HFFc6 (cell line): ENCODE data around the gene SERTAD2. TPM values are rescaled to one million over a fixed set of nuclear protein-coding genes. Genes with fewer than 3 reads are reported as not detected.
A peak's percentile ranks its signal among the peaks of the same experiment; 100 is the strongest.

Source experiments
- DNase-seq: peaks from one replicate; pipeline ENCODE4 v3.0.0-alpha.2; 2018
- H3K27ac Mint-ChIP-seq: 2 replicates; pipeline ENCODE4 v1.8.0; 2020; ENCODE audit warnings: mild to moderate bottlenecking, mixed read lengths
- H3K27me3 Mint-ChIP-seq: 2 replicates; pipeline ENCODE4 v1.8.0; 2021; ENCODE audit warnings: mild to moderate bottlenecking, moderate library complexity, mixed read lengths; ENCODE audit not compliant: insufficient read depth
- H3K36me3 Mint-ChIP-seq: 2 replicates; pipeline ENCODE4 v1.8.0; 2021; ENCODE audit warnings: low read depth, mixed read lengths
- H3K4me1 Mint-ChIP-seq: 2 replicates; pipeline ENCODE4 v1.8.0; 2020; ENCODE audit warnings: low read depth, mixed read lengths
- H3K4me3 Mint-ChIP-seq: 2 replicates; pipeline ENCODE4 v1.8.0; 2020; ENCODE audit warnings: mild to moderate bottlenecking, moderate library complexity, mixed read lengths
- H3K9me3 Mint-ChIP-seq: 2 replicates; pipeline ENCODE4 v1.8.0; 2020; ENCODE audit warnings: mild to moderate bottlenecking, mixed read lengths
- total RNA-seq, 6 experiments: library from RNA; stranded (reverse); fragmentation: NEBNext Ultra II Directional; extraction: Animal tissue kit (Norgen Biotek cat#: 25700); gene quantifications; 2 replicates in 1 of 6; 3 replicates in 5 of 6; pipeline ENCODE4 v1.2.3, GENCODE V29; 2021
- TF ChIP-seq, protein P1 (sequence below): fragments of 200-600 bp; sonication (generic); IDR thresholded peaks from 2 replicates; pipeline ENCODE4 v1.5.0; 2021; ENCODE audit warnings: antibody characterized with exemption, mild to moderate bottlenecking

The SERTAD2 gene
- total RNA-seq, 6 experiments from 2014 or later, result 22.2 to 33.9 (median 29.1) TPM

DNA sequence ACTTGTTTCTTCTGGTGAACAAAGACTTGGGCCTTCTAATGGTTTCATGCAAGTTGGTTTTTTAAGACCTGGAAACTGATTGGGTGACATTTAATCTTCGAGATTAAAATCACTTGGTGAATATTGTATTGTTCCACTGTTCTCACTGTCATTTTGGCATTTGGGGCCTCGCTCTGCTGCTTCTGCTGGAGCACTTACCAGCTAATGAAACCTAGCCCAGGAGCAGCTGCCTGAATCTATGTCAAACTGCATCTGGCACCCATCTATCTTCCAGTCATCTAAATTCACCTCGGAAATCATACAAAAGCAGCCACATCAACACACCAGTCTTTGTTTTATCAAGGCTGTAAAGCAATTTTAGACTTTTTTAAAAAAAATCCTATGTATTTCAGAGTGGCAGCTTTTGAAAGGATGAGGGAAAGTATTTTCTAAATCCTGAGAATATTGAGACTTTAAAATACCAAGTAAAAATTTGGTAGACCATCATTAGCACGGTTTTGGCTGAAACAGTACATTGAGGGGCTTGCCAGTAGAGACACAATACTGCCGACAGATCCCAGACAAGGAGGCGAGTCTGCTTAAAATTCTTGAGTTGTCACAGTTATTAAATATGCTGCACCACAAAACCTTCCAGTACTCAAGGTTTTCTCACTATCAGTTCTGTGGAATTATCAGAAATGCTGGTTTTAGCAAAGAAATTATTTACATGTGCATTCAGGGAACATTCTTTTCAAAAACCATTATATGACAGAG lies 26.1 kb upstream of the SERTAD2 start:
- Mint-ChIP-seq H3K27ac (no peak overlapping the region), H3K9me3 (no peaks in the 10 kb centered on the region), H3K4me1 (peaks cover 34% of the 10 kb centered on the region), H3K4me3 (no peak overlapping the region), H3K36me3 (no peaks in the 10 kb centered on the region), H3K27me3 (no peaks in the 10 kb centered on the region; the same call in 1 of the 2 replicates)
- DNase-seq, result no peak
- TF ChIP-seq, protein P1, sequence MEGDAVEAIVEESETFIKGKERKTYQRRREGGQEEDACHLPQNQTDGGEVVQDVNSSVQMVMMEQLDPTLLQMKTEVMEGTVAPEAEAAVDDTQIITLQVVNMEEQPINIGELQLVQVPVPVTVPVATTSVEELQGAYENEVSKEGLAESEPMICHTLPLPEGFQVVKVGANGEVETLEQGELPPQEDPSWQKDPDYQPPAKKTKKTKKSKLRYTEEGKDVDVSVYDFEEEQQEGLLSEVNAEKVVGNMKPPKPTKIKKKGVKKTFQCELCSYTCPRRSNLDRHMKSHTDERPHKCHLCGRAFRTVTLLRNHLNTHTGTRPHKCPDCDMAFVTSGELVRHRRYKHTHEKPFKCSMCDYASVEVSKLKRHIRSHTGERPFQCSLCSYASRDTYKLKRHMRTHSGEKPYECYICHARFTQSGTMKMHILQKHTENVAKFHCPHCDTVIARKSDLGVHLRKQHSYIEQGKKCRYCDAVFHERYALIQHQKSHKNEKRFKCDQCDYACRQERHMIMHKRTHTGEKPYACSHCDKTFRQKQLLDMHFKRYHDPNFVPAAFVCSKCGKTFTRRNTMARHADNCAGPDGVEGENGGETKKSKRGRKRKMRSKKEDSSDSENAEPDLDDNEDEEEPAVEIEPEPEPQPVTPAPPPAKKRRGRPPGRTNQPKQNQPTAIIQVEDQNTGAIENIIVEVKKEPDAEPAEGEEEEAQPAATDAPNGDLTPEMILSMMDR, result no peak

DNA sequence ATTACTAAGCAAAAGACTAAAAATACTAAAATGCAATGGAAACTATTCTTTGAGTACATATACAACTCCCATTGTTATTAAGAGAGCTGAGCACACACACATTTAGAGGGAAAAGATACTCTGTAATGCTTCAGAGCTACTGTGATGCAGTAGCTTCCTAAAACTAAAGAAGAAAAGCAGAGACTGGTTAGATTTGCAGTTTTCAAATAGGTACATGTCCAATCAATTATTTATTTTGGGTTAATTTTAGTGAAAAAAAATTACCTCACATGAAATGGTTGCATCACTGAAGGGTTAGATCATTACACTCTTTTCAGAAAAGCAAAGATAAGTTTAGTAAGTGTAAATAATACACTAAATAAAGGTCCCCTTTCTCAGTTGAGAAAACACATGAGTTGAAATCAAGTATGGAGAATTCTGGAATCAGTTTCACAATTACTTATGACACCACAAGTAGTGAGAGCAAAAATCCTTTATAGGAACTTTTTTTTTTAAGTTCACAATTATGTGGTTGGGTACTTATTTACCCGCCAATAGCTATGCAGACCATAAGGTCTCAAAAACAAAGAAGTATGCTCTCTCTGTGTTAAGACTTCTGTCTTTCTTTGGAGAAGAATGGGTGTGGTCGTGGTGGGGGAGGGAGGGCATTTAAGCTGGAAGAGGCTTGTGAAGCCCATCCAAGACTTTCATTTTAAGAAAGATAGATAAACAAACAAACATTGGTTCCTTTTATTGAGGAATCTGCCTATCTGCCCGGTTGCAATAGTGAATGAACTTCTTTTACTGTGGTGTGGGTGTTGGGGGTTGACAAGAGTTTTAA lies 25.3 kb upstream of the SERTAD2 start:
- no peaks in the 10 kb centered on the region for H3K9me3 Mint-ChIP-seq
- H3K4me3 Mint-ChIP-seq, result no peak overlapping the region
- no peaks in the 10 kb centered on the region; the same call in 1 of the 2 replicates for H3K27me3 Mint-ChIP-seq
- no peak for DNase-seq
- H3K27ac Mint-ChIP-seq, result no peak overlapping the region
- H3K4me1 Mint-ChIP-seq, result peaks cover 34% of the 10 kb centered on the region
- H3K36me3 Mint-ChIP-seq, result no peaks in the 10 kb centered on the region
- TF ChIP-seq, protein P1, result no peak

DNA sequence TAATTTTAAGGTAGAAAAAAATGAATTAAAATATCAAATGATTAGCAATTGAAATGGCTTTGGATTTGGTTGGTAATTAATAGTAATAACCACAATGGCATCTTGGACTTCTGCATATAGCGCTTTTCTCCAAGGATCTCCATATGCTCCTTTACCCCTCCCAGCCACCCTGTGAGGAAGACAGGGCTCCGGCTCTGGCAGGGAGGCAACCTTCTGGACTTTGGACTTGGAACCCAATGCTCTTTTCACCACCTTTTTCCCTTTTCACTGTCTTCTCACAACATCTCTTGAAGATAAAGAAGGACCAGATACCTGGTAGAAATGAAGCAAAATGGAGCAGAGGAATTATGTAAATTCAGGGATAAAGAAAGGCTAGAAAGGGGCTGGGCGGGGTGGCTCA lies 23.8 kb upstream of the SERTAD2 start:
- Mint-ChIP-seq H3K4me1 (peaks cover 34% of the 10 kb centered on the region), H3K27ac (no peak overlapping the region), H3K4me3 (no peak overlapping the region), H3K36me3 (no peaks in the 10 kb centered on the region), H3K9me3 (no peaks in the 10 kb centered on the region), H3K27me3 (no peaks in the 10 kb centered on the region; the same call in 1 of the 2 replicates)
- TF ChIP-seq, protein P1, result no peak
- DNase-seq, result no peak

DNA sequence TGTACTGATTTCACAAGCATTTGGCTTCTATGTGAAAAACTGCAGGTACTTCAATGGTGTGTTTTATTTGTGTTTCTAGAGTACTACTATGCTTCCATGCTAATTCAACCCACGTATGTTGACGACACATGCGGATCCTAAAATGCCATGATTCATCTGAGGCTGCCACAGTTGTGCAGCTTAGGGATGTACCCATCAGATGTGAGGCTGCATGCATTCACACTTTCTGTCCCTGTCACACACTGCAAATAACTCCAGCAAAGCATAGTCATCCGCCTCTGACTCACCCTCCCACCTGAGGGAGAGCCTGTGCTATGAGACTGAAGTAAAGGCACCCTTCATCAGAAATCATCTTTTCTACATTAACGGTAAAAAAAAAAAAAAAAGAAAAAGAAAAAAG lies 22.1 kb upstream of the SERTAD2 start:
- H3K4me3 Mint-ChIP-seq, result no peak overlapping the region
- no peaks in the 10 kb centered on the region; the same call in 1 of the 2 replicates for H3K27me3 Mint-ChIP-seq
- peak; percentile 44 for DNase-seq
- TF ChIP-seq, protein P1, result no peak
- no peaks in the 10 kb centered on the region for H3K36me3 Mint-ChIP-seq
- H3K4me1 Mint-ChIP-seq, result peaks cover 30% of the 10 kb centered on the region
- H3K9me3 Mint-ChIP-seq, result no peaks in the 10 kb centered on the region
- H3K27ac Mint-ChIP-seq, result 0 out of 2 replicates have a peak overlapping the region, but pooled peaks have one; percentile 2

DNA sequence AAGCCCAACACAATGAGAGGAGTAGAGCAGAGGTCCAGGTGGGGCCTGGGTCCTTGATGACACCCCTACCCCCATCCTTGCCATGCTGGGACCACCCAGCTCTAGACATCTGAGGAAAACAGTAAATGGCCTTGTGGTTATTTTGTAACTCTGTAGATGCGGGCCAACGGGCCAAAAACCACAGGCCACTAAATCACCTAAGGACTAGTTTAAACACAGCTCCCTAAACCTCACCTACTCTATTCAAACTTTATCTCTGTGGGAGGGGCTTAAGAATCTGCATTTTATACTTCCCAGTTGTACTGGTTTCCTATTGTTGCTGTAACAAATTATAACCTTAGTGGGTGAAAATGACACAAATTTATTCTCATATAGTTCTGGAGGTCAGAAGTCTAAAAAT lies 19.0 kb upstream of the SERTAD2 start:
- DNase-seq, result no peak
- TF ChIP-seq, protein P1, result no peak
- no peaks in the 10 kb centered on the region for H3K36me3 Mint-ChIP-seq
- no peaks in the 10 kb centered on the region; the same call in 1 of the 2 replicates for H3K27me3 Mint-ChIP-seq
- H3K9me3 Mint-ChIP-seq, result no peaks in the 10 kb centered on the region
- H3K4me1 Mint-ChIP-seq, result peaks cover 15% of the 10 kb centered on the region
- H3K4me3 Mint-ChIP-seq, result no peak overlapping the region
- no peak overlapping the region for H3K27ac Mint-ChIP-seq
